Measurements from ENCODE around the gene DLGAP1.
"Not testable (repeated sequence)": the region's sequence is repeated elsewhere in the genome, so short reads cannot be mapped to it uniquely, and the experiment has no call there.

The DLGAP1 gene

DNA sequence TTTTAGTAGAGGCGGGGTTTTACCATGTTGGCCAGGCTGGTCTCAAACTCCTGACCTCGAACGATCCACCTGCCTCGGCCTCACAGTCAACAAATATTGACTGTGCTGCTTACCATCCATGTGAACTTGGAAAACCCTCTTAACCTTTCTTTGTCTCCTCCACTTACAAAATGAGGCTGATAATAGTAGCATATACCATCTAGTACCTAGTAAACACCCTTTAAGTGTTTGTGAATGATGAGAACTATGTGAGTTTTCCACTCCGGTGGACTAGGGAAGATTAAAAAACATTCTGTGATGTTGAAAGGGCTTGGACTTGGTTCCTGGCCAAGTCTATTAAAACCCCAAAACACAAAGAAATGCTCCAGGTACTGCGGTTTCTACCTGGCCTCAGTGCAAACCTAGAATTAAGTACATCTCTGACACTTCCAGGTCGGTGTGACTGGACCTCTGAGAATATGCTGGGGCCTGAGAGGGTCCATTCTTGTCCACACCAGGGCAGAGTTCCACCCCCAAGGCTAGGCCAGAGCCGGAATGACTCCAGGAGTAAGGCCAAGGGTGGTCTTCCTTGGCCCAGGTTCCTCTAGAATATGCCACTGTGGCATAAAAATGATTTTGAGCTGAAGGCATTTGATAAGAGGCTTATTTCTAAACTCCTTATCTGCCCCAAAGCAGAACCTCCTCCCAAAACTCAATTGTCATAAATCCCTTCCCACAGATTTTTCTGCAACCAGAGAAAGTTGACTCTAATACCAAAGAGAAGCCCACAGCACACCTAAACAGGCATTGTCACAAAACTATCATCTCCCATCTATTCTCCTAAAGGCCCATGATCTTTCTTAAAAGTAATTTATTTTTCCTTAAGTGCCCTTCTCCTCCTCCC, 787.6 kb downstream of the DLGAP1 start:
- DNase-seq: no peak

GRCh38 chr18:3666526-3667254, 788.4 kb downstream of the DLGAP1 start:
- no peak for DNase-seq

DNA sequence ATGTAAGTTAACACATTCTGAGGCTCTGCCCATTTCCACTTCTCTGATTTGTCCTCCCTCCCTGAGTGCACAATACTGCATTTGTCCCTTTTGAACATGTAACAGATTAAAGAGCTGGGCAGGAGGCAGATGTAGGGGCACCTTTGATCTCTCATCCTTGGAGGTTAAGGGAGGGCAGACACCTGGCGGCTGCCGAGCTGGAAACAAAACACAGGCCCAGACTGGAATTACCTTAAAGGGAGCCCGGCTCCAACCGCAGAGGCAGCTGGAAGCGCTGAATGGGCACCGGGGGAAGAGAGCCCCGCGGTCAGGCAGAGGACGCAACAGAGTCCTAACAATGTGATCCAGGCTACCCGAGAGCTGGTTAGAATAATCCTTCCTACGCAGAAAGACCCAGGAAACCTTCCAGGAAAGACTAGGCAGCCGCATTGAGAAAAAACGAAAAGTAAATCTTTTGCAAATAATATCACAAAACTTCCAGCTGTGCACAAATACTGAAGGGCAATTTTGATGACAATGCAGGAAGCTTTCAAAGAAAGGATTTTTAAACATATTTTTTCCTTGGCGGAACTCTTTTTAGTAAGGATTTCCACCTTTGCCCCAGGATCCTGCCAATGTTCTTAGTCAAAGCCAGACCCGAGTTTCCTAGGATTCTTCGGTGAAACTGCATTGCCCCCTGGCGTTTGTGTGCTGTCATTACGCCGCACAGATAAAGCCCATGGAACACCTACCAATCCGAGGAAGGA, 789.2 kb downstream of the DLGAP1 start:
- peak; percentile 71 for DNase-seq

- no peak for DNase-seq
Observed at GRCh38 chr18:3665204-3665603, 789.9 kb downstream of the DLGAP1 start.

GRCh38 chr18:3664563-3665178, 790.4 kb downstream of the DLGAP1 start:
- DNase-seq: no peak

DNA sequence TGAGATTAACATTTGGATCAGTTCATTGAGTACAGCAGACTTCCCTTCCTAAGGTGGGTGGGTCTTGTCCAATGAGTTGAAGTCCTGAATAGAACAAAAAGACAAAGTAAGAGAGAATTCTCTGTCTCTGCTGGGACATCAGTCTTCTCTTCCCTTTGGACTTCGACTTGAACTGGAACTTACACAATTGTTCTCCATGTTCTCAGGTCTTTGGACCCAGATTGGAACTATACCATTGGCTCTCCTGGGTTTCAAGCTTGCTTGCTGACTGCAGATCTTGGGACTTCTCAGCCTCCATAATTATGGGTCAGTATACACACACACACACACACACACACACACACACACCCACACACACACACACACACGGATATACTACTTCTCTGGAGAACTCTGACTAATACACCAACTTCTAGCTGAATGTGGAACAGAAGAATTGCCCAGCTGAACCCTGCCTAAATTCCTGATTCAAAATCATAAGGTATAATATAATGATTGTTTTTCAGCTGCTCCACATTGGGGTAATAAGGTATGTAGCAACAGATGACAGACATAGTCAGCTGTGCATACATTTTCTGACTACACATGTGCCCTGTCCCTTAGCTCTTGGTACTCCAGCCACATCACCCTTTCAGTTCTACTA, 791.1 kb downstream of the DLGAP1 start:
- DNase-seq: no peak

- no peak for DNase-seq
Observed at GRCh38 chr18:3661989-3662388, 793.1 kb downstream of the DLGAP1 start.

DNA sequence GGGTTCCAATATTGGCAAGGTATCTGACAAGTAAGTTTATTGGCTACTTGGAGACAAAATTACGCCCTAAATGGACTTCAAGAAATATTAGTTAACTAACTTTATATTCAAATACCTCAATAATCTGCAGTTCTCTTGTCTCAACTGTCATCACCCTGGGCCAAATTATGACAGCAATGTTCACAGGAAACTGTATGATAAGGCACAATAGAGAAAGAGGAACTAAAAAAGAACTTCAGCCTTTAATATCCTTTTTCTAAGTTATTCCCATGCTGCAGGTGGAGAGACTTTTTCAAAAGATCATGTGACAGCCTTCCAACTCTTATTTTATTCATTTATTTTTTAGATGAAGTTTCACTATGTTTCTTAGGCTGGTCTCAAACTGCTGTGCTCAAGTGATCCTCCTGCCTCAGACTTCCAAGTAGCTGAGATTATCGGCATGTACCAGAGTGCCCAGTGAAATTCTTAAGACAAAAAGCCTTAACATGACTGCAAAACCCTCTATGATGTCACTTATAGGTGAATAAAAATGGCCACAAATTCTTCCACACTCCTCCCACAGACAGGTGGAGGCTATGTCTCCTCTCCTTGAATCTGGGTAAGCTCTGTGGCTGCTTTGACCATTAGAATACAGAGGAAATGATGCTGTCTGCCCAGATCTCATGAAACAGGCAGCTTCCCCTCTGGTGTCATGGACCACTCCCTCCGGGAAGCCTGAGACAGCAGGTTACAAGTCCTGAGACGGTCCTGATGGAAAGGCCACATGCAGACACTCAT, 794.2 kb downstream of the DLGAP1 start:
- DNase-seq: no peak

DNA sequence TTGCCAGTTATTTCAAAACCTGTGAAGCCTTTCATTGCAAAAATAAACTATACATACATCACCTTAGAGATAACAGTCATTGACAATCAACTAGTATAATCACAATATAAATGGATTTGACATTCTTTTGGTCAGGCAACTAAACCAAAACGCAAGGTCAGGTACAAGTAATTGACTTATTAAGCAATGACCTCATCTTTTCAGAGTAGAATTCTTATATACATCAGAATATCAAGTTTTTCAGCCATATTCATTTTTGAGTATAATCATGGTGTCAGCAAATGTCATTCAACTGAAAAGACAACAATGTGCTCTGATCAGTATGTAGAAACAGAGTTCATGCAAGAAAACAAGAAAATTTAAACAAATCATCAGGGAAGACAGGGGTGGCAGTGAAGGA, 796.6 kb downstream of the DLGAP1 start:
- DNase-seq: no peak

DNA sequence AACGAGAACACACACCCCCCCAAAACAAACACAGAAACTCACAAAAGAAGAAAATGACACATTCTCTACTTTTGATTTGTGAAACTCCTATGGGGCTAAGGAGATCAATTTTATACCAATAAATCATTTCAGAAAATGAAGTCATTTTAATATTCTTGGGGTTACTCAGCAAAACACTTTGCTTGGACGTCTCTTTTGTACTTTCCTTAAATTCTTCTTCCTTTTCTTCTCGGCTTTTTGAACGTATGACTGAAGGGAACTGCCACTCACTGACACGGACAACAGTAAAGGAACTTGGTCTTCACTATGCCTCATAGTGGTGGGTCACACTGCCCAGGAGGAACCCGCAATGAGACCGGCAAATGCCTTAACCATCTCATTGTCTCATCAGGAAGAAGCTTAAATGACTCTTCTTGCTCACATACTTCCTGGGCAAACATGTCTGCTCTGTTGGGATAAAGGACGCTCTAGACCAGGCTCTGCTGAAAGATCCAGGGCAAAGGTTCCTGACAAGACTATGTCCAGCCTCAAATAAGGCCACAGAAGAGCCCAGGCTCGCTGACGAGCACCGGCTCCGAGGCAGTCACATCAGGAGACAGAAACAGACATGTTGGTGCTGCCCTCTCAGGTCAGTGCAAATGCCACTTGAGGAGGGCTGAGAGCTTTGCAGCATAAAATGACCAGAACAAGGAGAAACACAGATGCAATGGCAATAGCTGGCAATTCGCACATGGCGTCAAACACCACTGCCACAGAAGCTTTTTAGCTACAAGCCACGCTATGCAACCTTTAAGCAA, 799.7 kb downstream of the DLGAP1 start:
- no peak for DNase-seq

DNA sequence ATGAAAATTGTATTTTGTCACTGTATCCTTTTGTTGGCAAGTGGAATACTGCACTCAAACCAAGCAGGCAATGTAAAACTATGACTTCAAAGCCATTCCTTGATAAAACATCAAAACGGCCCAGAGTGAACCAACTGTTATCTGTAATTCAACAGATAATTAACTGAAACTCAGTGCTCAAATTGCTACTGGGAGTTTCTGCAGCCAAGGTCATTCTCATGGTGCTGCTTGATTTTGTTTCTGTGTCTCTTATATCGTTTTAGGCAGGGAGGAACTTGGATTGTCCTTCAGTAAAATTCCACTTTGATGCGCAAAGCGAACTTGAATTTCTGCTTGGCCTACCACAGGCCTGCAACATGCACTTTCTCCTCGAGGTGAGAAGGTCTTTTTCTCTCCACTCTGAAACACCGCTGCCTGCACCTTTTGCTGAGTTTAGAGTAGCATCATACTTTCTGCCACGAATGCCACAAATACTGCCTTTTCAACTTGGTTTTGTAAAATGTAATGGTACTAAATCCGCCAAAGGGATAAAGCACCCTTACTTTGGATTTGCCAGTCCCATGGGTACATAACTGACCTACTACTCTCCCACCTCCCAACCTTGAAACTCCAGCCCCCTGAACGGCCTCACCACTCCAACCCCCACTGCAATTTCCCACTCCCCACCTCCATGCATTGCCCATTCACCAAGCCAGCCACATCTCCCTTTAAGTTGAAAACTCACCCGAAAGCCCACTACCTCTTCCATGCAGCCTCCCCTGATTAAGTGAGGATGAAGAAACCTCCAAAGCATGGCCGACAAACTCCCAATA, 800.5 kb downstream of the DLGAP1 start:
- no peak for DNase-seq

DNA sequence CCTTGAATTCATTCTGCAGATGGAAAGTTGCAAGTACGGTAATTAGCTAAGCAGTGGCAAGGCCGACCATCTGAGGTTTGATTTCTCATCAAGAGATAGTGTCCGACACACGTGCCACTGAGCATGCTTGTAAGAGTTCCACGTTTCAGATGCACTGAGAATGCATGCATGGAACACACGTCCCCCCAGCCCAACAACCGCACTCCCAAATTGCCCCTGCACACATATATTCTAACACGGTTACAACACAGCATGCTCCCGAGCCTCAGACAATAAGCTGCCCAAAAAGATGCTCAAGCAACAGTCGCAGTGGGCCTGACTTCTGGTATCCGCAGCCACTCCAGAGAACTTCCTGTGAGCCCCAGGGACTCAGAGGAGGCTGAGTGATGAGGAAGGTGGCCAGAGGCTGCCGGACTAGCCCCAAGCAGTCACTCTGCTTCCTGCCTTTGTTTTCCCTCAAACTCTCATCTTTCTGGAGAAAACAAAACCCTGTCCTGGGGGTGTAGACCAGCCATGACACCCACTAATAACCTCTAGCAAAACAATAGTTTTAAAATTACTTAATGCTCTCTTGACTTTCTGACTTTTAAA, 801.2 kb downstream of the DLGAP1 start:
- no peak for DNase-seq

- no peak for DNase-seq
Observed at GRCh38 chr18:3653263-3653850, 801.8 kb downstream of the DLGAP1 start.

DNA sequence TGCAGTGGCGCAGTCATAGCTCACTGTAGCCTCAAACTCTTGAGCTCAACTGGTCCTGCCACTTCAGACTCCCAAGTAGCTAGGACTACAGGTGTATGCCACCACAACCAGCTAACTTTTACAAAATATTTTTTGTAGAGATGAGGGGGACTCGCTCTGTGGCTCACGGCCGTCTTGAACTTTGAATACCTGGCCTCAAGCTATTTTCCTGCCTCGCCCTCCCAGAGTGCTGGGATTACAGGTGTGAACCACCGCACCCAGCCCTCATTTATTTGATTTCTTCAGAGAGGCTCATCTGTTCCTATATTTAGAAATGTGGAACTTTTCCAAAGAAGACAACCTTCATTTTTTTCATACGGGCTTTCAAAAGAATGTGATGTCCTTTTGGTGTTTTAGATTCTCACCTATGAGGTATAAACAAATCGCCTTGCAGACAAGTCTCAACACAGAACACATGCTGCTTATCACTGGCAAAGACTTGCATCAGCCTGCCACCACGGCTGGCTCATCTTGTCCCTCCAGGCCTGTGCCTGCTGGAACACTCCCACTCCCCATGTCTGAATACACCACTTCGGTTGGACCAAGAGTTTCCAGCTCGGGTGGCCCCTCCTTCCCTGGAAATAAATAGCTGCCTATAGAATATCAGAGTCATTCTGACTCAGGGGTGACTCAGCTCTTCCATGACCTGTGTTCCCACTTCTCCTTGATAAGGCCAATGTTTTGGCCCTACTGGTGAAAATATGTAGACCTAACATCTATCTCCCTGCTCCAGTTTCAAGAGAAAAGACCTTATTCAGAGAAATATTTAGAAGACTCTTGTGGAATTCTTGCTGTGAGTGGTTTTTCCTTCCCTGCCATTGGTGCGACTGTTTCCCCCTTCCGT, 802.5 kb downstream of the DLGAP1 start:
- no peak for DNase-seq

DNA sequence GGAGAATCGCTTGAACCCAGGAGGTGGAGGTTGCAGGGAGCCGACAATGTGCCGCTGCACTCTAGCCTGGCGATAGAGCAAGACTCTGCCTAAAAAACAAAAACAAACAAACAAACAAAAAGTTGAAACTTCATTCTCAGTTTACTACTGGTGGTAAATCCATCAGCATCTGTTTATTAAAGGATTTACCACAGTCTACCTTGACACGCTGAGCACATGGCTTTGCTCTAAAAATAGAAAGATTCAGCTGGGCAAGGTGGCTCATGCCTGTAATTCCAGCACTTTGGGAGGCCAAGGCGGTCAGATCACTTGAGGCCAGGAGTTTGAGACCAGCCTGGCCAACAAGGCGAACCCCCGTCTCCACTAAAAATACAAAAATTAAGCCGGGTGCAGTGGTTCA, 803.8 kb downstream of the DLGAP1 start:
- DNase-seq: no peak

- not testable (repeated sequence) for DNase-seq
Observed at GRCh38 chr18:3650521-3651042, 804.5 kb downstream of the DLGAP1 start.

DNA sequence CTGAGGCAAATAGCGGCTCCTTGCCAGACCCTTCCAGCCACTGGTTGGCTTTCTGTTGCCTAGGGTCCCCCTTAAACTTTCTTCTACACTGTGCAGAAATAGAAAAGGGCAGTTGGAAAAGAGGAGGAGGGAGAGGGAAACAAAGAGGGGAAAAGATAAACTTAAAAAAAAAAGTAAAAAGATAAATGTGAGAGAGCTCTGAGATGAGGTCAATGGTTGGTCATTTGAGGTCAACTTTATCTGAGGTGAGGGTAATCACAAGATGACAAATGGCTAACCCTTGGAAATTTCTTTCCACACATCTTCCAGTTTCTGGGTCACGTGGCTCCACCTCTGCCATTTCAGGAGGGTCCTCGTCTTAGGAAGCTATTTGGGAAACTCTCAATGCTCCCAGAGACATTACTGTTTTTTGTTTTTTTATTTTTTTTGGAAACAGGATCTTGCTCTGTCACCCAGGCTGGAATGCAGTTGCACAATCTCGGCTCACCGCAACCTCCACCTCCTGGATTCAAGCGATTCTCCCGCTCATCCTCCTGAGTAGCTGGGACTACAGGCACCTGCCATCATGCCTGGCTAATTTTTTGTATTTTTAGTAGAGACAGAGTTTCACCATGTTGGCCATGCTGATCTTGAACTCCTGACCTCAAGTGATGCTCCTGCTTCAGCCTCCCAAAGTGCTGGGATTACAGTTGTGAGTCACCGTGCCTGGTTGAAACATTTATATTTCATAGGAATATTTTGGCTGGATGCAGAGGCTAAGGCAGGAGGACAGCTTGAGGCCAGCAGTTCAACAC, 805.3 kb downstream of the DLGAP1 start:
- no peak for DNase-seq
